Uterus (tissue), 4 donors: ENCODE measurements around the gene BABAM2. TPM values are rescaled to one million over a fixed set of nuclear protein-coding genes. Genes with fewer than 3 reads are reported as not detected.

Experiments
- DNase-seq, 2 donors: peaks; one replicate each; pipeline ENCODE4 v3.0.0-alpha.2; 2019 to 2020
- H3K27ac ChIP-seq, 2 donors: fragments of 200-600 bp; sonication (generic); 1 replicate in 1 of 2; 2 replicates in 1 of 2; pipeline ENCODE4 v1.5.1; 2016 to 2018
- H3K27me3 ChIP-seq, 2 donors: fragments of 200-600 bp; sonication (generic); one replicate each; pipeline ENCODE4 v1.5.1; 2018 to 2019; ENCODE audit warnings: control low read depth in 1 of 2
- H3K36me3 ChIP-seq, 2 donors: fragments of 200-600 bp; sonication (generic); one replicate each; pipeline ENCODE4 v1.5.1; 2019; ENCODE audit warnings: control low read depth in 1 of 2
- H3K4me1 ChIP-seq, 2 donors: fragments of 200-600 bp; sonication (generic); one replicate each; pipeline ENCODE4 v1.5.1; 2018 to 2019; ENCODE audit warnings: control low read depth in 1 of 2
- H3K4me3 ChIP-seq, 2 donors: fragments of 200-600 bp; sonication (generic); 1 replicate in 1 of 2; 2 replicates in 1 of 2; pipeline ENCODE4 v1.5.1; 2018 to 2019; ENCODE audit warnings: mild to moderate bottlenecking in 1 of 2
- H3K9me3 ChIP-seq, 2 donors: fragments of 200-600 bp; sonication (generic); one replicate each; pipeline ENCODE4 v1.5.1; 2019; ENCODE audit warnings: control low read depth in 1 of 2
- POLR2A ChIP-seq, 2 donors: fragments of 450-650 bp; IDR thresholded peaks; one replicate each; pipeline ENCODE4 v1.6.1; 2016; ENCODE audit warnings: antibody characterized with exemption in 2 of 2, mild to moderate bottlenecking in 1 of 2, moderate library complexity in 1 of 2
- intact Hi-C: fragments of 100-400 bp; cut with DNase I; formaldehyde crosslinking; loops from one replicate; pipeline ENCODE4 v1.15.1; 2023; ENCODE audit warnings: low total_unique reads
- total RNA-seq, 4 donors: library from RNA; depleted of rRNA in 3 of 4; stranded (reverse); fragments of >200 nt in 3 of 4; gene quantifications; one replicate each; pipeline versions ENCODE4 v1.1.0 to v1.2.4, GENCODE V29; 2014 to 2023
- TF ChIP-seq, protein P1 (sequence below), 4 experiments: fragments of 200-600 bp in 2 of 4; fragments of 450-650 bp in 2 of 4; sonication (generic) in 2 of 4; IDR thresholded peaks; one replicate each; pipeline ENCODE4 v1.5.1; 2016 to 2019; ENCODE audit warnings: antibody characterized with exemption in 4 of 4, mild to moderate bottlenecking in 2 of 4, moderate library complexity in 1 of 4
- donor health status: DM: yes; HTN: yes; CAD: no.

The BABAM2 gene
- total RNA-seq, 4 donors from 2014 or later: 24.1 to 62.1 (median 32.5) TPM

DNA sequence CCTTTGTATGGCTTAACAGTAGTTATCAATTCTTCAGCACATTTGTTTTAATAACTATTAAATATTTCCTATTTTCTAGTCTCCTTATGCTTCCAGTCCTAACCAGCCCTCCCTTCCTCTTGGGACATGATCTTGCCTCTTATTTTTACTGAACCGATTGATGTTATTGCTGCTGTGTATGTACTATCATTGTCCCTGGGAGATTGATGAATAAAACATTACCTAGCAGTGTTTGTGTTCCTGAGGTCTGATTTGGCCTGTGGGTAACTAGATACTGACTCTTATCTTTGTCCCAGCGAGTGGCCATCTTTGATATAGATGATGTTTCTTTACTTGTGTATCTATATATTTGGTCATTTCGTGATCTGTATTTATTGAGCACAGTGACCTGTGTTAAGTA is 192.9 kb downstream of the BABAM2 start:
- H3K27me3 ChIP-seq: no peaks in the 10 kb centered on the region
- peaks cover 17 to 27% of the 10 kb centered on the region in 2 donors for H3K4me1 ChIP-seq
- no peak overlapping the region for H3K4me3 ChIP-seq
- intact Hi-C loops: loop anchor here (10.0 kb wide), 1 partner anchor 311 kb away; the partner anchor contains the start of gene FOSL2
- DNase-seq: no peak
- no peaks in the 10 kb centered on the region for H3K9me3 ChIP-seq
- no peak for TF ChIP-seq POLR2A (IDR thresholded peaks at IDR 0.05)
- TF ChIP-seq, protein P1, sequence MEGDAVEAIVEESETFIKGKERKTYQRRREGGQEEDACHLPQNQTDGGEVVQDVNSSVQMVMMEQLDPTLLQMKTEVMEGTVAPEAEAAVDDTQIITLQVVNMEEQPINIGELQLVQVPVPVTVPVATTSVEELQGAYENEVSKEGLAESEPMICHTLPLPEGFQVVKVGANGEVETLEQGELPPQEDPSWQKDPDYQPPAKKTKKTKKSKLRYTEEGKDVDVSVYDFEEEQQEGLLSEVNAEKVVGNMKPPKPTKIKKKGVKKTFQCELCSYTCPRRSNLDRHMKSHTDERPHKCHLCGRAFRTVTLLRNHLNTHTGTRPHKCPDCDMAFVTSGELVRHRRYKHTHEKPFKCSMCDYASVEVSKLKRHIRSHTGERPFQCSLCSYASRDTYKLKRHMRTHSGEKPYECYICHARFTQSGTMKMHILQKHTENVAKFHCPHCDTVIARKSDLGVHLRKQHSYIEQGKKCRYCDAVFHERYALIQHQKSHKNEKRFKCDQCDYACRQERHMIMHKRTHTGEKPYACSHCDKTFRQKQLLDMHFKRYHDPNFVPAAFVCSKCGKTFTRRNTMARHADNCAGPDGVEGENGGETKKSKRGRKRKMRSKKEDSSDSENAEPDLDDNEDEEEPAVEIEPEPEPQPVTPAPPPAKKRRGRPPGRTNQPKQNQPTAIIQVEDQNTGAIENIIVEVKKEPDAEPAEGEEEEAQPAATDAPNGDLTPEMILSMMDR (IDR thresholded peaks at IDR 0.05): no peak
- H3K27ac ChIP-seq: peak overlapping the region; percentile 88 to 93
- H3K36me3 ChIP-seq: no peaks in the 10 kb centered on the region

DNA sequence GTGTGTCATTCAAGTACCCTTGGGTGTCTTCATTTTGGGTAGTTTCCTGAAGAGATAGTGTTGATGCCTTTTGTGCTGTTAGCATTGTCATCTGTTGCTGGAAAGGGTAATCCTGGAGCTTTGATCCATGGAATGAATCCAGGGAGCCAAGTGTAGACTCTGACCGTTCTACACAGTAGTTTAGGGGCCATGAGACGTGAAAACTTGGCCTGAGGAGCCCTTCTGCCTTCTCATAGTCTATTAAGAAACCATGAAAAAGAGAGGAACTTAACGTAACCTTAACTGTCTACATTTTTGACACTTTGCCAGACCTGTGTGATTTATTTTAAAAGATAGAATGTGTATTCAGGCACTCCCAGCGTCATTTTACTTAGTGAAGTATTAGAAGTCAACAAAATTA is 194.0 kb downstream of the BABAM2 start:
- H3K27ac ChIP-seq: peak overlapping the region; percentile 88 to 93
- intact Hi-C loops: loop anchor here (10.0 kb wide), 1 partner anchor 310 kb away; the partner anchor contains the start of gene FOSL2

DNA sequence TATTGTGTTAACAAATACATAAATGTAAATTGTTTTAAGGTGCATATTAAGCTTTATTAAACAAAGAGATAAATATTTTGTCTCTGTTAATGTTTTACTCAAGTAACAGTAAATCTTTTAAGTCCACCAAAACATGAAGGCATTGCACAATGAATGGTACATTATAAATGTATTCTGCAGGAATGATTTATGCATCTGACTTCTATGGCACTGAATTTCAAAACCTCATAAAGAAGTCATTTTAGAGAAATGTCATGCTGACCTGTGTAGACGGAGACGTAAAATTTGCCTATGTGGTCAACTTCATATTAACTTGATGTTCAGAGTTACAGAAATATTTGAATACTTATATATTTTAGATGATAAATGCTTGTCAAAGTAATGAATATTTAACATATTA is 194.7 kb downstream of the BABAM2 start:
- no peak for TF ChIP-seq POLR2A (IDR thresholded peaks at IDR 0.05)
- TF ChIP-seq, protein P1 (IDR thresholded peaks at IDR 0.05): no peak
- intact Hi-C loops: loop anchor here (10.0 kb wide), 1 partner anchor 310 kb away; the partner anchor contains the start of gene FOSL2
- Histone ChIP-seq H3K27ac (peak overlapping the region; percentile 88 to 93), H3K9me3 (no peaks in the 10 kb centered on the region), H3K4me3 (no peak overlapping the region), H3K36me3 (no peaks in the 10 kb centered on the region), H3K4me1 (peaks cover 17 to 27% of the 10 kb centered on the region in 2 donors), H3K27me3 (no peaks in the 10 kb centered on the region)
- DNase-seq: no peak

More for the DNA sequence above, 194.0 kb downstream of the BABAM2 start:
- H3K27me3 ChIP-seq: no peaks in the 10 kb centered on the region
- TF ChIP-seq, protein P1 (IDR thresholded peaks at IDR 0.05): no peak
- no peak for TF ChIP-seq POLR2A (IDR thresholded peaks at IDR 0.05)
- peak; percentile 33 to 59 for DNase-seq
- H3K4me1 ChIP-seq: peaks cover 17 to 27% of the 10 kb centered on the region in 2 donors
- H3K9me3 ChIP-seq: no peaks in the 10 kb centered on the region
- no peak overlapping the region for H3K4me3 ChIP-seq
- H3K36me3 ChIP-seq: no peaks in the 10 kb centered on the region

DNA sequence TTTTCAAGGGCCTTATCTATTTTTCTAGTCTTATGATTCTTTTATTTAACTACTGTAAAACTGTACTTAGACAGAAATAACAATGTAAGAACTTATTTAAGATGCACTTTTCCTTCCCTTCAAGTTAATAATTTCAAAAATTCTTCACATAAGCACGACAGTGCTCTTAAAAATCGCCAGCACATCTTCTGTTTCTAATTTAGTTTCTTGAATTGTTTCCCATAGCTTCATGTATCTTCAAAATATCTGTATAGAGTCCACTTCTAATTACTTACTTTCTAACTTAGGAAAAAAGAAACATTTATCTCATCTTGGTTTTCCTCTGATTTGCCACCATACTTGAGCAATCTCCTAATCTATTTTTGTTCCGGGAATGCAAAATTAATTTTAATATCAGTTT is 196.1 kb downstream of the BABAM2 start:
- H3K27me3 ChIP-seq: no peaks in the 10 kb centered on the region
- no peaks in the 10 kb centered on the region for H3K36me3 ChIP-seq
- no peak overlapping the region for H3K4me3 ChIP-seq
- peaks cover 17 to 27% of the 10 kb centered on the region in 2 donors for H3K4me1 ChIP-seq
- intact Hi-C loops: loop anchor here (10.0 kb wide), 1 partner anchor 308 kb away; the partner anchor contains the start of gene FOSL2
- H3K27ac ChIP-seq: peak overlapping the region; percentile 88 to 93
- TF ChIP-seq POLR2A (IDR thresholded peaks at IDR 0.05): no peak
- TF ChIP-seq, protein P1 (IDR thresholded peaks at IDR 0.05): no peak
- no peak for DNase-seq
- H3K9me3 ChIP-seq: no peaks in the 10 kb centered on the region

DNA sequence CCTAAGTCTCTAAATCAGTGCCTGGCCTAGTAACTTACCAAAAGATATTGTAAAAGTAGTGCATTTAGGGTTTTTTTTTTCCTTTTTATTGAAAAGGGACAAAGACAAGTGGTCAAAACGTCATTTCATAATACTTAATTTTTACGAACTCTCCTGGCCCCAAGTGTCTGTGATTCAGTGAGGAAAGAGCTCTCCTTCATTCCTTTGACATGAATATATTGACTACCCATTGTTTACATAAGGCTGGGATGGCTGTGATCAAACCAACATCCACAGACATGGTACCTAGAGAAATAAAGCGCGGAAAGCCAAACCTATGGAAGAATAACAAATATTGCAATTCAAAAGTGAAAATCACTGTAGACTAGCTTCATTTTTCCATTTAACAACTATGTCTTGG is 198.4 kb downstream of the BABAM2 start:
- Histone ChIP-seq H3K36me3 (no peaks in the 10 kb centered on the region), H3K9me3 (no peaks in the 10 kb centered on the region), H3K27me3 (no peaks in the 10 kb centered on the region), H3K27ac (peak overlapping the region; percentile 88 to 93), H3K4me1 (peaks cover 10 to 18% of the 10 kb centered on the region in 2 donors), H3K4me3 (no peak overlapping the region)
- DNase-seq: no peak
- no peak for TF ChIP-seq POLR2A (IDR thresholded peaks at IDR 0.05)
- TF ChIP-seq, protein P1 (IDR thresholded peaks at IDR 0.05): no peak
- intact Hi-C loops: loop anchor here (10.0 kb wide), 1 partner anchor 306 kb away; the partner anchor contains the start of gene FOSL2
